NK-92 treated with Interleukin-12 subunit alpha and Interleukin-12 subunit beta, amount 100 ng/mL, for 24 hours (cell line): ENCODE results near the gene NHERF2.

ENCODE experiments used
- DNase-seq: peaks from one replicate; lab custom pipeline; 2025; lab: John Stamatoyannopoulos, UW

Gene NHERF2

GRCh38 chr16:2082983-2083364 lies 56.3 kb downstream of the NHERF2 start:
- DNase-seq = no peak

GRCh38 chr16:2083409-2083808 lies 56.7 kb downstream of the NHERF2 start:
- DNase-seq = no peak

GRCh38 chr16:2083876-2084780 lies 57.4 kb downstream of the NHERF2 start:
- no peak for DNase-seq

GRCh38 chr16:2084895-2085625 lies 58.4 kb downstream of the NHERF2 start:
- no peak for DNase-seq

- no peak for DNase-seq
Measured at GRCh38 chr16:2085669-2086068, 59.0 kb downstream of the NHERF2 start.

- DNase-seq = no peak
Measured at GRCh38 chr16:2086106-2086742, 59.5 kb downstream of the NHERF2 start.

GRCh38 chr16:2086812-2087747 lies 60.4 kb downstream of the NHERF2 start:
- no peak for DNase-seq

- DNase-seq = no peak
Measured at GRCh38 chr16:2087748-2088631, 61.3 kb downstream of the NHERF2 start.
